Medulla oblongata (tissue), 1 donor: ENCODE data around the gene SYNPR.

ENCODE experiments used
- DNase-seq: peaks from one replicate; pipeline ENCODE4 v3.0.0-alpha.2; 2015; ENCODE audit errors: extremely low spot score

Gene SYNPR

DNA sequence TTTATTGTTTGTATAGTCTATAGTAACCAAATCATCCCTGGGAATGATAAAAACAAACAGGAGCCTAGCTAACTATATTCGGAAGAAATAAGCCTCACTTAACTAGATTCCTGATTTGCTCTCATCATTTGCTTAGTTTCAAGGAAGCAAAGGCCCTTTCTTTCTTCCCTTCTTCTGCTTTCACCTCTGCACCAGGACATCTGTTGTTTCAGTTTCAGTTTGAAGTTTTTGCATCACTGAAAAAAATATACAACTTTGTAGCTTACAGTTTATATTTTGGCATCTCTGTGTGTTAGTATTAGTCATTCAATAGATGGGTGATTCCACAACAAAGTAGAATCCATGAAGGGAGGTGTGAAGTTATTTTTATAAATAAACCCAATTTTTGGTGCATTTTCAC lies 260.8 kb downstream of the SYNPR start:
- no peak for DNase-seq

DNA sequence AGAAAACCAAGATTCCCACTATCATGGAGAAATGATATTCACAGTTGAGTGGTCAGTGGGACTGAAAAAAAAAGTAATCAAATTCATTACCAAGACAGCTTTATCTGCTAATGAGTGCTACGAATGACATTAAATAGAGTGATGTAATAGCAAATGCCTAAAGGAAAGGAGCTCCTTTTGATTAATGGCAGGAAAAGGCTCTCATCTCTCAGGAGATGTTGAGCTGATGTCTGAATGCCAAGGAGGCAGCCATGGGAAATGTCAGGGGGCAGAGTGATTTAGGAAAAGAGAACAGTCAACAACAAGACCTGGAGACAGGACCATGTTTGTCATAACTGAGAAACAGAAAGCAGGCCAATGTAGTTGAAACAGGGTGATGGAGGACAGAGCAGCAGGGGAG lies 277.7 kb downstream of the SYNPR start:
- DNase-seq: no peak

- no peak for DNase-seq
Measured at GRCh38 chr3:63556401-63556800, 278.3 kb downstream of the SYNPR start.

DNA sequence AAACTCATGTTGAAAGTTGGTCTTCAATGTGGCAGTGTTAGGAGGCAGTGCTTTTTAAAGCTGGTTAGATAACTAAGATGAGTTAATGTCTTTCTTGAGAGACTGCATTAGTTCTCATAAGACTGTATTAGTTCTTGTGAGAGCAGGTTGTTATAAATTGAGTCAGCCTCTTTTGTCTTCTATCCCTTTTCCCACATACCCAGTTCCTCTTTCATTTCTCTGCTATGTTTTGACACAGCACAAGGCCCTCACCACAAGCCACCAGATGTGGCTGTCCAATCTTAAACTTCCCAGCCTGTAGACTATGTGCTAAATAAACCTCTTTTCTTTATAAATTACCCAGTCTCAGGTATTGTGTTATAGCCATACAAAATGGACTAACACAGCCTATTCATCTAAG lies 279.8 kb downstream of the SYNPR start:
- no peak for DNase-seq

DNA sequence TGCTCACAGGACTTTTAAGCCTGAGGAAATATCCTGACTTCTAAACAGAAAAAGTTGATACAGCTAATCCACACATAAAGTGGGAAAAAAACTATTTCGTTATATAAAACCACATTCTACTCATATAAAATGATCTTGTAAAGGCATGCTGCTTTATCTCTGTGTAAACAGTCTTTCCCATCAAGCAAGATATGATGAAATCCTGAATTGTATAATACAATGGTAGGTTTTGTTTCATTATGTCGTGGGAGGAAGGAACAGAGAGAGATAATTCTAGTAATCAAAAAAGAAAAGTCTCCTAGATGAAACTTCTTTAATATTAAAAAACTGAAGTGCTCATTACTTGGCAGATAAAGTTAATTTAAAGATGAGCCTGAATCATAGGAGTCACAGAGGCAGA lies 281.8 kb downstream of the SYNPR start:
- no peak for DNase-seq

GRCh38 chr3:63561879-63562278 lies 283.8 kb downstream of the SYNPR start:
- no peak for DNase-seq

- DNase-seq: no peak
Measured at GRCh38 chr3:63562323-63562722, 284.2 kb downstream of the SYNPR start.

GRCh38 chr3:63563572-63563971 lies 285.5 kb downstream of the SYNPR start:
- DNase-seq: no peak

- no peak for DNase-seq
Measured at GRCh38 chr3:63565220-63565619, 287.1 kb downstream of the SYNPR start.

DNA sequence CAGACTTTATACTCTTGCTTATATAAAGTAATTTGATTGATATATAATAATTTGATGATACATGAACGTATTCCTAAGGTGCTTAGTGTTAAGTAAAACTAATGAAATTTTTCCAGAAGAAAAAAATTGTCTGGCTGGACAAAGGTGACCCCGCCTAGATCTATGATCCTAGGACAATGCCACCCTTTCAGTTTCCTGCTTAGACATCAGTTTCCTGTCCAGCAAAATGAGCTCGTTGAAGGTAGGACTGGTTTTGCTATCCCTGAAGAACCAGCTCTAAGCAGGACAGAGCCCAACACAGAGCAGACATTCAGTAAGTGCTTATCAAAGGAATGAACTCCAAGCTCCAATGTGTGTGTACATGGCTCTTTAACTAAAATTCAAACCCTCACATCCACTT lies 293.6 kb downstream of the SYNPR start:
- DNase-seq: no peak

DNA sequence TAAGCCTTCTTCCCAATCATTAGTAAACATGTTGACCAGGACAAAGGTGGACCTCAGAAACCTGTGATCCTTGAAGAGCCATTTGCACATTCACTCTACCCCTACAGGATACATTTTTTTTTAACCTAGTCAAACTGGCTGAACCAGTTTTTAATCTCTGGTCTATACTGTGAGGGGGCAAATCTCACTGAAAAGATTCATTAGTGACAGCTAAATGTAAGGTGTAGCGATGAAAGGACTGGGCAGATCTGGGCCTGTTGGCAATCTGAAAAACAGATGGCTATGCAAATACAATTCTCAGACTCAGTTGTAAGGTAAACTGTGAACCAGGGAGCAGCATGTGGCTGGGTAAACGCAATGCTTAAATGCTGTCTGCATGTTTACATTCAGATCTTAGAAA lies 298.7 kb downstream of the SYNPR start:
- no peak for DNase-seq

GRCh38 chr3:63578858-63579257 lies 300.8 kb downstream of the SYNPR start:
- DNase-seq: no peak

GRCh38 chr3:63580151-63580550 lies 302.0 kb downstream of the SYNPR start:
- DNase-seq: no peak

DNA sequence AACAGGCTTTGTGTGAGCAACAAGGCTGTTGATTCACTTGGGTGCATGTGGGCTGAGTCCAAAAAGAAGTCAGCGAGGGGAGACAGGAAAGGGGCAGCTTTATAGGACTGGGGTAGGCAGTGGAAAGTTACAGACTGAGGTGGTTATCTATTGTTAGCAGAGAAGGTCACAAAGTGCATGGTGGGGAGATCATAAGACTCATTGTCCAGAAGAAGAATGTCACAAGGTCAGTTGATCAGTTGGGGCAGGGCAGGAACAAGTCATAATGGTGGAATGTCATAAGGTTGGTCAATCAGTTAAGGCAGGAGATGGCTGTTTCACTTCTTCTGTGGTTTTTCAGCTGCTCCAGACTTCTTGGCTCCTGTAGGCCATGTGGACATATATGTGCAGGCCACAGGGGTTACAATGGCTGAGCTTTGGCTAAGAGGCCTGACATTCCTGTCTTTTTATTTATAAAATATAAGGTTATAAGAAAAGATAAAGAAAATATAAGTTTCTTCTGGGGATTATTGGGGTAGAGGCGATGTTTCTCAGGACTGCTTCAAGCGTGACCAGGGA lies 304.9 kb downstream of the SYNPR start:
- no peak for DNase-seq

GRCh38 chr3:63584681-63585080 lies 306.6 kb downstream of the SYNPR start:
- DNase-seq: no peak

- DNase-seq: no peak
Measured at GRCh38 chr3:63585927-63586326, 307.8 kb downstream of the SYNPR start.

GRCh38 chr3:63588895-63589294 lies 310.8 kb downstream of the SYNPR start:
- no peak for DNase-seq

DNA sequence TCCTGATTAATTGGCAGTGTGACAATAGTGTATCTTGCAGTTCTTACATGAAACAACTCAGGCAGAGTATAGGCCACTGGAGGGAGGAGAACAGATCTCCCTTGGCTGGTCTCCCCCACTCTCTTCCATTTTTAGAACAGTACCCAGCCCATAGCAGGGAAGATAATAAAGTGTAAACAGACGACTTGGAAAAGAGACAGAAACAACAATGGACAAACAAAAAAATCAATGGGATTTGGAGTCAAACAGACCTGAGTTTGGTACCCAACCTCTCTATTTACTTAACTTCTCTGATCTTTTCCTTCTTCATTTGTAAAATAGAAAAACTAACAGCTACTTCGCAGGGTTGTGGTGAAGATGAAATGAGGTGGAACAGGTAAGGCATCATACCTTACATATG lies 315.7 kb downstream of the SYNPR start:
- no peak for DNase-seq

- DNase-seq: no peak
Measured at GRCh38 chr3:63595221-63595620, 317.1 kb downstream of the SYNPR start.

DNA sequence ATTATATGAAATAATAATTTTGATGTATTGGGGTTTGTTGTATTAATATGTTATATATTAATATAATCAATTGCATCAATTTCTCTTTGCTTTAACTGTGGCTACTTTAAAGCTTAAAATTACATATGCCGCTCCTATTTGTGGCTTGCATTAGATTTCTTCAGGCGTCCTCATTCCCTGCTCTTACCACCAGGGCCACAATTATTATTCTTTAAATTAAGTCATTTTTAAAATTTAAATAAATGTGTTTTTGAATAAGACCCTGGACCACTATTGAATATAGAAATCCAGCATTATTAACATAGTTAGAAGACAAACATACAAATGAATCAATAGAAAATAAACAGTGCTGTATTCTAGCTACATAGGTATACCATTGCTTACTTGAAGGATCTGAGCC lies 318.9 kb downstream of the SYNPR start:
- DNase-seq: no peak

GRCh38 chr3:63607716-63608115 lies 329.6 kb downstream of the SYNPR start:
- DNase-seq: no peak

DNA sequence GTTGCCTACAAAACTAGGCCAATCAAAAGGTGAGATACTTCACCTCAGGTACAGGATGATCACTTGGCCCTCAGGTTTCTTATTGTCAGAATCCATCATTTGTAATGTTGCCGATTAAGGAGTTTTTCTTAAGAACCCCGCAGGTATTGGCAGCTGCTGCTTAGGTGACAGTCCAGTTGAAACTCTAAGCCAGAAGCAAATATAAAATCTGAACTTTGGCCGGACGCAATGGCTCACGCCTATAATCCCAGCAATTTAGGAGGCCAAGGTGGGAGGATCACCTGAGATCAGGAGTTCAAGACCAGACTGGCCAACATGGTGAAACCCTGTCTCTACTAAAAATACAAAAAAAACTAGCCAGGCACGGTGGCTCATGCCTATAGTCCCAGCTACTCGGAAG lies 331.3 kb downstream of the SYNPR start:
- DNase-seq: no peak

GRCh38 chr3:63609834-63610233 lies 331.7 kb downstream of the SYNPR start:
- DNase-seq: no peak

DNA sequence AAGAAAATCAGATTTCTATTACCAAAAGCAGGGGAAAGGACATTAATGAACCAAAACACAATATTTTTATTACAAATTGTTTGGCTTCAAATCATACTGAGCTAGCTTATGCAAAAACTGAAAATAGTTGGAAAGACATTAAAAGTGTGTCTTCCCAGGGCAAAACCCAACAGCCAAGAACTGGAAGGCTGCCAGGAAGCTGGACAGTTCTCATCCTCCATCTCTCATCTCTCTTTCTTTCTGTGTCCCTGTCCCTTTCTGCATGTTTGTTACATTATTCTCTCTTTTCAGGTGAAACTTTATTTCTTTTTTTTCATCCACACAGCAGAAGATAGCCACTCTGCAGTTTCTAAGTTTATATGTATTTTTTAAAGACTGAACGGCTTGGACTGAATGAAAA lies 333.3 kb downstream of the SYNPR start:
- no peak for DNase-seq

GRCh38 chr3:63613561-63613960 lies 335.5 kb downstream of the SYNPR start:
- DNase-seq: no peak
